WTC11 (cell line): ENCODE results near the gene SVOPL. TPM values are rescaled to one million over a fixed set of nuclear protein-coding genes. Genes with fewer than 3 reads are reported as not detected.

Experiments
- ATAC-seq: fragments of 200-7000 bp; cut with Tn5 transposase; 2 replicates; pipeline ENCODE4 v1.10.0; 2021; ENCODE audit warnings: mild to moderate bottlenecking, moderate library complexity
- CTCF ChIA-PET: fragments of 300-600 bp; sonication (Branson Sonifier 250); formaldehyde crosslinking; loops from one replicate; lab custom pipeline; 2021; ENCODE audit warnings: antibody characterized with exemption; lab: Charles Lee
- POLR2A ChIA-PET: fragments of 350-600 bp; sonication (Branson Sonifier 250); formaldehyde crosslinking; loops from one replicate; lab custom pipeline; 2021; ENCODE audit warnings: antibody characterized with exemption; lab: Charles Lee
- DNase-seq: peaks from one replicate; pipeline ENCODE4 v3.0.0; 2021; ENCODE audit warnings: low spot score
- H3K27ac Mint-ChIP-seq: 2 replicates; pipeline ENCODE4 v1.8.0; 2021; ENCODE audit warnings: mixed read lengths
- H3K27me3 Mint-ChIP-seq: 2 replicates; pipeline ENCODE4 v1.8.0; 2021; ENCODE audit warnings: low read depth, mild to moderate bottlenecking, moderate library complexity, mixed read lengths
- H3K36me3 Mint-ChIP-seq: 2 replicates; pipeline ENCODE4 v1.8.0; 2021; ENCODE audit warnings: mixed read lengths
- H3K4me1 Mint-ChIP-seq: 2 replicates; pipeline ENCODE4 v1.8.0; 2022; ENCODE audit warnings: mixed read lengths
- H3K4me3 Mint-ChIP-seq: 2 replicates; pipeline ENCODE4 v1.8.0; 2021; ENCODE audit warnings: mild to moderate bottlenecking, moderate library complexity, mixed read lengths
- H3K9me3 Mint-ChIP-seq: 2 replicates; pipeline ENCODE4 v1.8.0; 2021; ENCODE audit warnings: mixed read lengths
- AFF4 ChIP-seq: sonication (generic); formaldehyde crosslinking; IDR thresholded peaks from 2 replicates; pipeline ENCODE4 v1.8.1; 2023; ENCODE audit warnings: mild to moderate bottlenecking, missing genetic modification reagents, borderline replicate concordance
- ATF3 ChIP-seq: sonication (generic); formaldehyde crosslinking; conservative IDR thresholded peaks from 2 replicates; pipeline ENCODE4 v1.8.1; 2022; ENCODE audit warnings: mild to moderate bottlenecking, missing genetic modification reagents
- CBFB ChIP-seq: sonication (generic); formaldehyde crosslinking; IDR thresholded peaks from 2 replicates; pipeline ENCODE4 v1.8.1; 2022; ENCODE audit warnings: mild to moderate bottlenecking, low read depth, missing genetic modification reagents
- CREM ChIP-seq: sonication (generic); formaldehyde crosslinking; IDR thresholded peaks from 2 replicates; pipeline ENCODE4 v1.8.1; 2022; ENCODE audit warnings: mild to moderate bottlenecking, missing genetic modification reagents, moderate library complexity
- ELF4 ChIP-seq: sonication (generic); formaldehyde crosslinking; IDR thresholded peaks from 2 replicates; pipeline ENCODE4 v1.8.1; 2022; ENCODE audit warnings: low read depth, mild to moderate bottlenecking, moderate library complexity, missing genetic modification reagents
- EMX1 ChIP-seq: fragments of 250-450 bp; sonication (Bioruptor Pico); IDR thresholded peaks from 2 replicates; pipeline ENCODE4 v1.8.0; 2021; ENCODE audit warnings: mild to moderate bottlenecking
- ETV6 ChIP-seq: sonication (generic); formaldehyde crosslinking; IDR thresholded peaks from 2 replicates; pipeline ENCODE4 v1.8.1; 2022; ENCODE audit warnings: mild to moderate bottlenecking, missing genetic modification reagents
- FOXP1 ChIP-seq: sonication (generic); formaldehyde crosslinking; IDR thresholded peaks from 2 replicates; pipeline ENCODE4 v1.8.0; 2022; ENCODE audit warnings: missing genetic modification reagents, mild to moderate bottlenecking, moderate library complexity, borderline replicate concordance
- FOXP4 ChIP-seq: sonication (generic); formaldehyde crosslinking; IDR thresholded peaks from 2 replicates; pipeline ENCODE4 v1.8.0; 2022; ENCODE audit warnings: mild to moderate bottlenecking, missing genetic modification reagents
- GRHL2 ChIP-seq: fragments of 250-450 bp; sonication (Bioruptor Pico); IDR thresholded peaks from 2 replicates; pipeline ENCODE4 v1.8.0; 2022; ENCODE audit warnings: mild to moderate bottlenecking, moderate library complexity; ENCODE audit not compliant: insufficient replicate concordance, severe bottlenecking
- GTF2I ChIP-seq: fragments of 250-450 bp; sonication (Bioruptor Pico); conservative IDR thresholded peaks from 2 replicates; pipeline ENCODE4 v1.4.0; 2021; ENCODE audit warnings: mild to moderate bottlenecking
- HMGA2 ChIP-seq: fragments of 250-450 bp; sonication (Bioruptor Pico); IDR thresholded peaks from 2 replicates; pipeline ENCODE4 v1.4.0; 2021; ENCODE audit warnings: mild to moderate bottlenecking, moderate library complexity
- PREB ChIP-seq: sonication (generic); formaldehyde crosslinking; IDR thresholded peaks from 2 replicates; pipeline ENCODE4 v1.8.1; 2022; ENCODE audit warnings: mild to moderate bottlenecking, missing genetic modification reagents, moderate library complexity, borderline replicate concordance
- PRRX2 ChIP-seq: fragments of 250-450 bp; sonication (Bioruptor Pico); IDR thresholded peaks from 2 replicates; pipeline ENCODE4 v1.8.0; 2021; ENCODE audit warnings: mild to moderate bottlenecking
- RELA ChIP-seq: sonication (generic); formaldehyde crosslinking; IDR thresholded peaks from 2 replicates; pipeline ENCODE4 v1.8.1; 2022; ENCODE audit warnings: missing genetic modification reagents, mild to moderate bottlenecking, borderline replicate concordance
- RORB ChIP-seq: fragments of 250-450 bp; sonication (Bioruptor Pico); IDR thresholded peaks from 2 replicates; pipeline ENCODE4 v1.9.0; 2021; ENCODE audit warnings: mild to moderate bottlenecking
- TCF7 ChIP-seq: sonication (generic); formaldehyde crosslinking; IDR thresholded peaks from 2 replicates; pipeline ENCODE4 v1.8.0; 2022; ENCODE audit warnings: mild to moderate bottlenecking, low read depth, missing genetic modification reagents, moderate library complexity
- TP53 ChIP-seq: sonication (generic); formaldehyde crosslinking; IDR thresholded peaks from 2 replicates; pipeline ENCODE4 v1.8.1; 2023; ENCODE audit warnings: mild to moderate bottlenecking, missing genetic modification reagents
- ZBTB21 ChIP-seq: sonication (generic); formaldehyde crosslinking; IDR thresholded peaks from 2 replicates; pipeline ENCODE4 v1.8.1; 2023; ENCODE audit warnings: mild to moderate bottlenecking, missing genetic modification reagents, borderline replicate concordance
- ZMAT4 ChIP-seq: fragments of 250-450 bp; sonication (Bioruptor Pico); IDR thresholded peaks from 2 replicates; pipeline ENCODE4 v1.9.0; 2021; ENCODE audit warnings: mild to moderate bottlenecking
- ZNF219 ChIP-seq: sonication (generic); formaldehyde crosslinking; IDR thresholded peaks from 2 replicates; pipeline ENCODE4 v1.8.0; 2023; ENCODE audit warnings: missing genetic modification reagents, mild to moderate bottlenecking, borderline replicate concordance
- ZNF317 ChIP-seq: sonication (generic); formaldehyde crosslinking; IDR thresholded peaks from 2 replicates; pipeline ENCODE4 v1.8.1; 2023; ENCODE audit warnings: low read depth, mild to moderate bottlenecking, moderate library complexity, missing genetic modification reagents, borderline replicate concordance
- ZNF425 ChIP-seq: fragments of 250-450 bp; sonication (Bioruptor Pico); conservative IDR thresholded peaks from 2 replicates; pipeline ENCODE4 v1.9.0; 2021; ENCODE audit warnings: mild to moderate bottlenecking
- total RNA-seq: library from RNA; stranded (reverse); gene quantifications from 3 replicates; pipeline ENCODE4 v1.2.3, GENCODE V29; 2021

Gene SVOPL
- total RNA-seq, 1 experiment from 2014 or later, result 1.9 TPM

- CTCF ChIA-PET, result no interaction called here
- Mint-ChIP-seq H3K4me1 (peaks cover 6% of the 10 kb centered on the region), H3K27me3 (no peaks in the 10 kb centered on the region), H3K4me3 (no peak overlapping the region), H3K27ac (no peak overlapping the region; the same call in 1 of the 2 replicates), H3K36me3 (peaks cover 10% of the 10 kb centered on the region), H3K9me3 (peaks cover 10% of the 10 kb centered on the region)
- POLR2A ChIA-PET, result no interaction called here
- TF ChIP-seq ZBTB21 (CRISPR knock-in tag), result no peak
- no peak for TF ChIP-seq GRHL2
- TF ChIP-seq TCF7 (CRISPR knock-in tag), result no peak
- no peak for TF ChIP-seq PRRX2 (CRISPR knock-in tag)
- TF ChIP-seq RELA (CRISPR knock-in tag), result no peak
- no peak for TF ChIP-seq PREB
- no peak for TF ChIP-seq ETV6 (CRISPR knock-in tag)
- TF ChIP-seq TP53, result no peak
- TF ChIP-seq HMGA2 (CRISPR knock-in tag), result no peak
- no peak for TF ChIP-seq EMX1 (CRISPR knock-in tag)
- TF ChIP-seq FOXP1 (CRISPR knock-in tag), result no peak
- no peak for TF ChIP-seq RORB (CRISPR knock-in tag)
- no peak for TF ChIP-seq GTF2I (CRISPR knock-in tag)
- no peak for TF ChIP-seq ZNF425 (CRISPR knock-in tag)
- DNase-seq (no peak), ATAC-seq (no peak)
Observed at GRCh38 chr7:138607216-138608126, 93.7 kb downstream of the SVOPL start.

GRCh38 chr7:138606236-138606635 lies 94.9 kb downstream of the SVOPL start:
- POLR2A ChIA-PET, result no interaction called here
- H3K27me3 Mint-ChIP-seq, result no peaks in the 10 kb centered on the region
- H3K36me3 Mint-ChIP-seq, result peaks cover 10% of the 10 kb centered on the region
- H3K4me3 Mint-ChIP-seq, result no peak overlapping the region
- no peak overlapping the region for H3K27ac Mint-ChIP-seq
- CTCF ChIA-PET, result no interaction called here
- H3K4me1 Mint-ChIP-seq, result peaks cover 6% of the 10 kb centered on the region
- H3K9me3 Mint-ChIP-seq, result peaks cover 10% of the 10 kb centered on the region
- no peak for TF ChIP-seq TCF7 (CRISPR knock-in tag)
- TF ChIP-seq ATF3 (CRISPR knock-in tag), result no peak
- no peak for TF ChIP-seq ELF4 (CRISPR knock-in tag)
- TF ChIP-seq ZMAT4 (CRISPR knock-in tag), result no peak
- no peak for TF ChIP-seq HMGA2 (CRISPR knock-in tag)
- no peak for TF ChIP-seq ZNF317 (CRISPR knock-in tag)
- TF ChIP-seq ZNF219, result no peak
- TF ChIP-seq PRRX2 (CRISPR knock-in tag), result no peak
- TF ChIP-seq CREM (CRISPR knock-in tag), result no peak
- no peak for TF ChIP-seq AFF4 (CRISPR knock-in tag)
- TF ChIP-seq CBFB (CRISPR knock-in tag), result no peak
- TF ChIP-seq FOXP4 (CRISPR knock-in tag), result no peak
- TF ChIP-seq PREB, result no peak
- no peak for ATAC-seq
- no peak for DNase-seq
